ENCODE measurements around the gene NPPC.

GRCh38 chr2:231911381-231911780 lies 14.8 kb downstream of the NPPC start:
- no peak for TF ChIP-seq CTCF (conservative IDR thresholded peaks at IDR 0.05)
- TF ChIP-seq EZH2 (IDR thresholded peaks at IDR 0.05; ENCODE audit: low read depth) = no peak

Measured in PC-9 (cell line).